ENCODE measurements around the gene RFTN2.
"Not testable (repeated sequence)": the region's sequence is repeated elsewhere in the genome, so short reads cannot be mapped to it uniquely, and the experiment has no call there.

RFTN2 gene

DNA sequence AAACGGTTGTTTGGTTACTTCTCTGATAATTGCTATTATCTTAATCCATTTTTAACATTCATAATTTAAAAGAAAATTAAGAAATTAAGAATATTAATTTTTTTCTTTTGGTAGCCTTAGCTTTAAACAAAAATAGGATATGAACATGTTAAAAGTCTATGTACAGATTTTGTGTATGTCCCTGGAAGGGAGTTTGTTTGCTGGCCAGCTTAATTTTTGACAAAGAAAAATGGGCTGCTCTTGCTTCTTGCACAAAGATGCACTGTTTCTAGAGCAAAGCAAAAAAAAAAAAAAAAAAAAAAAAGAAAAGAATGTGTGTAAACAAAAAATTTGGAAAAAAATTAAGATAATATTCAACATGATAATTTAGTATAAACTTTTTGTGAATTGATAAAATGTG lies 1.3 kb downstream of the RFTN2 start:
- no peak for DNase-seq

DNA sequence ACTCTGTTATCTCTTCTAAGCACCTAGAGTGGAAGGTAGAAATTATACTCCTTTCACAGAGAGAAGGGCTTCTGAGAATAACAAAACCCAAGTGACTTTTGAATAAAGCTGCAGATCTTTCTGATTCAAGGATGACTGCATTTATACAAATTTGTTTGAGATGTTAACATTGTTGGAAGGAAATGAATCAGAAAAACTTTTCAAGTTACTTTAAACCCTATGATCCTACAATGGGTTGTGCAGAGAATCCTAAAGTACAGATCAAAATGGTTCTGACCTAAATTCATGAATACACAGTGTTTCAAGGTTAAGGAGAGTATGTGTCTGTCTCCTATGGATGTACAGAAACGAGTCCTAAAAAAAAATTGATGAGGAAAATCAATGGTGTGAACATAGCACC lies 1.8 kb downstream of the RFTN2 start:
- no peak for DNase-seq

DNA sequence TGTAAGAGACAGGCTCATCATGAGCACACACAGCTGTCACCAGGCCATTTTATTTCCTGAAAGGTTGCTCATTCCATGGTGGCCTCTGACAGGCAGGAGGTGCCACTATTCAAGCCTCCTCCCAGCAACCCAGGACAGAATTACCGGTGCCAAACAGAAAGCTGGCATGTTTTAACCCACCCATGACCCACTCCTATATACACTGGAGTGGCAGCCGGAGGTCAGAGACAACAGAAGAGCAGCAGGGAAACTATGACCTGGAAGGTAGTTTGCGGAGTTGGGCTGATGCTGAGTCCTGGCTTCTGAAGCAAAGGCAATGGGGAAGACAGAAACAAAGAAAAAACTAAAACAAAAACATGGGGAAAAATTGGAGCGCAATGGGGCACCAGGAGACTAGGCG lies 2.3 kb downstream of the RFTN2 start:
- DNase-seq: no peak

DNA sequence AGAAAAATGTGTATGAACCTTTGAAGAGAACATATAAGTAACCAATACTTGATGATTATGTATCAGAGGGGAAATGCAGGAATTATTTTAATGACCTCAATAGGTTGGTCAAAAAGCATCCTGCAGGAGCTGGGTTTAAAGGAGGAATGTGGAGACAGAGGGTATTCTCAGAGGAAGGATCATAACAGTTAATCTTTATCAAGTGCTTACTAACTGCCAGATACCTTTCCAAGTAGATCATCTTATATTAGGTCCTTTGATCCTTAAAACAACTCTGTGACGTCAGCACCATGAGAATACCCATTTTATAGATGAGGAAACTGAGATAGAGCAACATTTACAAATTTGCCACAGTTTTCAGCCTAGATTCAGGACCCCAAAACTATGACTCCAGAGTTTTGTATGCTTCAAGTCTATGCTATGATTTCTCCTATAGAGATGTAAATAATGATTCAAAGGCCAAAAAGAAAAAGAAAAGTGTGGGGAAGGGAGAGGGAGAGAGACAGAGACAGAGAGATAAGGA lies 3.0 kb downstream of the RFTN2 start:
- no peak for DNase-seq

DNA sequence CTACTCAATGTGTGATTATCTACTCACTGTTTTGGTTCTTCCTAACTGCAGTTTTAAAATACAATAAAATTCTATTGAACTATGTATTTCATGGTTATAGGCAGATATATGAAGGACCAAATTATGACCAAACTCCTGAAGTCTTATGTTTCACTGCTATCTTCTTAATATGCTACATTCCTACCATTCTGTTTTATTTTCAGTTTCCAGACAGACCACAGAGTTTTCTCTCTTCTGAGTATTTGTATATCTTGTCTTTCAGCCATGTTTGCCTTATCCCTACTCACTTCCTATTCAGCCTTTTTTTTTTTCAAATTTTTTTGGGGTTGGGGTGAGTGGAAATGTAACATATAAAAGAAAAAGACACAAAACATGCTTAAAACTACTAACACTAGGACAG lies 6.3 kb downstream of the RFTN2 start:
- DNase-seq: no peak

DNA sequence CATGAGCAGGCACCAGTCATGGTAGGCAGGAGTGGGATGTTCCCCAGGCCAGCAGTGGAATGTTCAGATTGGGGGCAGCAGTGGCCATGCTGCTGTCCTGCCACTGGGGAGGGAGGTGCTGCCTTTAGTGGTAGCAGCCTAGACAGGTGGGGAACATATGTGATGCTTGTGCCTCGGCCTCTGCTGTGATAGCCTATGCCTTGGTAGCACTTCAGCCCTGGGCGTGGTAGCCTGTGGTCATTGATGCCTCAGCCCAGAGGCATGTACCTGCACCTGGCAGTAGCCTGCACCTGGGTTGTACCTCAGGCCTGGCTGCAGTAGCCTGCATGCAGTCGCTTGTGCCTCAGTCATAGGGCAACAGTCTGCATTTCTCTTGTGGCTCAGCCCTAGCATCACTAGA lies 7.1 kb downstream of the RFTN2 start:
- no peak for DNase-seq

DNA sequence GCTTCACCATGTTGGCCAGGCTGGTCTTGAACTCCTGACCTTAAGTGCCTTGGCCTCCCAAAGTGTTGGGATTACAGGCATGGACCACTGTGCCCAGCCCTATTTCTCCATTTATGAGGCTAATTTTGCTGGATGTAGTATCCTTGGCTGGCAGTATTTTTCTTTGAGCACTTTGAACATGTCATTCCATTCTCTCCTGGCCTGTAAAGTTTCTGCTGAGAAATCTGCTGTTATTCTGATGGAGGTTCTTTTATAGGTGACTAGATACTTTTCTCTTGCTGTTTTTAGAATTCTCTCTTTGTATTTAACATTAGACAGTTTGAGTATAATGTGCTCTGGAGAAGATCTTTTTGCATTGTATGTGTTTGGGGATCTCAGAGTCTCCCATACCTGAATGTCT lies 9.1 kb downstream of the RFTN2 start:
- no peak for DNase-seq

DNA sequence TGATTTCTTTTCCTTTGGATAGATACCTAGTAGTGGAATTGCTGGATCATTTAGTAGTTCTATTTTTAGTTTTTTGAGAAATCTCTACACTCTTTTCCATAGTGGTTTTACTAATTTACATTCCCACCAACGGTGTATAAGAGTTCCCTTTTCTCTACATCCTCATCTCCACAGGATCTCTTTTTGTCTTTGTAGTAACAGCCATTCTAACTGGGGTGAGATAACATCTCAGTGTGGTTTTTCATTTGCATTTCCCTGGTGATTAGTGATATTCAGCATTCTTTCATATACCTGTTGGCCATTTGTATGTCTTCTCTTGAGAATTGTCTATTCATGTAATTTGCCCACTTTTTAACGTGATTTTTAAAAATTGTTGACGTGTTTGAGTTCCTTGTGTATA lies 13.8 kb downstream of the RFTN2 start:
- DNase-seq: no peak

DNA sequence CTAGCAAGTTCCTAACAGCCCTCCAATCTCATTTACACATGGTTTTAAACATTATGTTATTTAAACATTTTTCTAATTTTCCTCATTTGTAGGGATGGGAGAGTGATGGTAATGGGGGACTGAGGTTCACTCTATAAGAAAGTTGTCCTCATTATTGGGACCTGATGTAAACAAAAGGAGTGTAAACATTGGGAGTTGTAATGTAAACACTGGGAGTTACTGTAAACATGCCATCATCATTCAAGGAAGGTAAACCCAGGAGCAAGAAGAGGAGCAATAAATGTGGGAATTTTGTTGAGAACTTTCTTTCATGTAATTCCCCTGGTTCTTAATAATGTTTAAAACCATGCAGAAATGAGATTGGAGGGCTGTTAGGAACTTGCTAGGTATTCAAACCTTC lies 17.8 kb downstream of the RFTN2 start:
- DNase-seq: no peak

DNA sequence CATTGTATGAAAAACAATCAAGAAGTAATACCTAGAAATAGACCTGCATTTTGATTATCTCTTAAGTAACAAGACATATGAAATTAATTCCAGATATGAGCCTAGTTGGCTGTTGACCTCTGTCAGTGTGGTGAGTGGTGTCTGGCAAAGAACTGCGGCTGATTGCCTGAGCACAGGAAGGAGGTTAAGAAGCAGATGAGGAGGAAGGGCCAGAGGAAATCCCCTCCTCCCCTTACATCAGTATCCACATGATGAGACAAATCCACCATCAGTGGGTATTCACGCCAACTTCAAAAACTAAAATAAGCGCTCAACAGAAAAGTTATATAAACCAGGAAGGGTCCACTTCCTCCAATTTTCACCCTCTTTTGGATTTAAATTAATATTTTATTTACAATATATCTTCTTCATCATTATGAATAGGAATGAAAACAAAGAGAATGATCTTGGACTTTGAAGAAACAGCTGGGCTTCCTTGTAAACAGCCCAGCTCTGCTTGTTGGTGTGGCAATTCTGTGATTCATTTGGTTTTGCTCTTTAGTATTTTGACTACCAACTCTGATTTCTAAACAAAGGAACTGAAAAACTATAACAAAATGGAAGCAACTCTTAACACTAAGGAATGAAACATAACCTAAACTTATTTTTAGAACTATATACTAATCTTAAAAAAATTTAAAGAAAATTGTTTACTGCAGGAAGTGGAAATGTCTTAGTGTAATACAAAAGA lies 27.3 kb downstream of the RFTN2 start:
- DNase-seq: no peak

DNA sequence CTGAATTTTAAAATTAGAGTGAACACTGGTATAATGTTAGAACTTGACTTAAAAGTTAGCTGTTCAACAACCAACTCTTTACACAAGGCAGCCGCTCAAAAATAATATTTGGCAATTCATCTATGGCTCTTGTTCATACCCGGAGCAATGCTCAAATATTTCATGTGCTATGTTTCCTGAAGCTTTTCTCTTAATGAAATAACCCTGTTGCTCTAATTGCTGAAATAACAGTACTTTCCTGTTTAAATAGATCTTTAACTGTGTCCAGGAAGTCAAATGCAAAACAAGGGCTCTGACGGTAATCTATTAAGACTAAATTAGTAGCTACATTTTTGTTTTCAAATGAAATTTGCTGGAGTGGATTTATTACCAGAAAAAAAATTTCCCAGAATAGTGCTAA lies 33.7 kb downstream of the RFTN2 start:
- no peak for DNase-seq

DNA sequence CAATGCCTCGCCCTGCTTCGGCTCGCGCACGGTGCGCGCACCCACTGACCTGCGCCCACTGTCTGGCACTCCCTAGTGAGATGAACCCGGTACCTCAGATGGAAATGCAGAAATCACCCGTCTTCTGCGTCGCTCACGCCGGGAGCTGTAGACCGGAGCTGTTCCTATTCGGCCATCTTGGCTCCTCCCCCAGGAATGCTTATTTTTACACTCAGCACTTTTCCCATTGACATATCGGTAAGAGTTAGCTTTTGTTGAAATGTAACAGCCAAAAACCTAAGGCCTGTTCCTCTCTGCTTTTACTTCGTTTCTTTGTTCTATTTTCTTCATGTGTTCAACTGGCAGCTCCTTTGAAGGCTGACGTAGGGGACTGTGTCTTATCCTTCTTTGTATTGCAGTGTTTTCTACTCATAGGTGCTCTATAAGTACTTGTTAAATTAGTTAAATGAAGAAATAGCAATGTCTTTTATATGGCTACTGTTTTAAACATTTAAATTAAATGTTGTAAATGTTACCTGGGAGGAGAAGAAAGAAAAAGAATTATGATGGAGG lies 34.7 kb downstream of the RFTN2 start:
- DNase-seq: not testable (repeated sequence)

DNA sequence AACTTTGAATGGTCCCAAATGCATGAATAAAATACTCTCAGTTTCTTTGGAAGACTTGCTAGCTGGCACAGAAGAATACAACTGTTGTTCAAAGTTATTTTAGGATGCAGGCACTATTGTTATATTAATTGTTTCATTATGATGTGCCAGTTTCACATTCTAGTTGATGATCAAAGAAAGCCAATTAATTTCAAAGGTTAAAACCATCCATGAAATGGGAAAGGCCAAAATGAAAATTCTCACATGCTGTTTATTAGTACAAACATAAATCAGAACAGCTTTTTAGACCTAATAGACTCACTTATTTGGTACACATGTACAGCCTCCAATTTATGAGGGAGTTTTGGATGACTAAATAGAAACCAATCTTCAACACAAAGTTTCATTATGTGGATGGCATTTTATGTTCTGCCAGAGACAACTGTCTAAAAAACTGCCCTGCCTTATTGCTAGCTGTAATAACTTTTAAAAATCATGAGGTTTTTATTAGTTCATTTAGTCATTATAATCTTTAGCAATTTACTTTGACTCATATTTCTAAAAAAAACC lies 42.2 kb downstream of the RFTN2 start:
- DNase-seq: no peak

DNA sequence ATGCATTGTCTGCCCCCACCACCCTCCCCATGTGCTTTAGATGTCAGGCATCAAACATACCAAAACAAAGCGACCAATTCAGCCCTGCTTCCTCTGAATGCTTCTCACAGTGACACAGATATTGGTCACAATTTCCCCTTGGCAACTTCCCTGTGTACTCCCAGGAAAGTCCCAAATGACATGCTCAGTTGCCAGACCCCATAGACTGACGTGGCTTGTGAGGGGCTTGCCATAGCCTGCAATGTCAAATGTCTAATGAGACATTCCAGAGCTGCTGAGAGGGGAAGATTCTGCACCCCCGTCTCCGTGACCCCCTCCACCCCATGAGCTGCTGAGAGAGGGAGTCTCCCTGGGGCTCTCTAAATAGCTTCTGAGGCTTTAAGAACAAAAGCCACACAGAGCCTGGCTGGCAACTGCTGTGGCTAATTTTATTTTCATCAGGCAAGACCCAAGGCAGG lies 47.3 kb downstream of the RFTN2 start:
- no peak for DNase-seq

DNA sequence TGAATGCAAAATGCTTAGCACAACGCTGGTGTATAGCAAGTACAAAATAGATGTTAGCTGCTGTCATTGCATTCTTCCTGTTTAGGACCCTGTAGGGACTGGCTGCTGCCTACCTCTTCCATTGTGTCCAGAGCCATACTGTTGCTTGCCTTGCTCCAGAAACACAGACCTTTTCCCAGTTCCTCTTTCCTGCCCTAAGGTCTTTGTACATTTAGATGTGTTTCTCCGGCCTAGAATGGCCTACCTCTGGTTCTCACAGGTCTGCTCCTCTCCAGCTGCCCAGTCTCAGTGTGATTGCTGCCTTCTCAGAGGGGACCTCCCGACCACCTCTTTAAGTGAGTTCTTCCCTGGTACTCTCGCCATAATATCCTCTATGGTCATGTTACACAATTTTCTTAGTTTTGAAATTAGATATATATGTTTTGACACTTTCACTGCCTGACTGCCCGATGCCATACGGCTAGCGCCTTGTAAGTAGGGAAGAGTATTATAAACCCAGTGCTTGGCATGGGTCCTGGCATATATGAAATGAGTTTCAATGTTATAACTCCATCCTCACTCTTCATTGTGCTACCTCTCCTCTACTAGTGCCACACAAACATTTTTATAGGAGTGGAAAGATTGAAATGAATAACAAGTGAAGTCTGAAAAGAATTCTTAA lies 48.3 kb downstream of the RFTN2 start:
- no peak for DNase-seq

DNA sequence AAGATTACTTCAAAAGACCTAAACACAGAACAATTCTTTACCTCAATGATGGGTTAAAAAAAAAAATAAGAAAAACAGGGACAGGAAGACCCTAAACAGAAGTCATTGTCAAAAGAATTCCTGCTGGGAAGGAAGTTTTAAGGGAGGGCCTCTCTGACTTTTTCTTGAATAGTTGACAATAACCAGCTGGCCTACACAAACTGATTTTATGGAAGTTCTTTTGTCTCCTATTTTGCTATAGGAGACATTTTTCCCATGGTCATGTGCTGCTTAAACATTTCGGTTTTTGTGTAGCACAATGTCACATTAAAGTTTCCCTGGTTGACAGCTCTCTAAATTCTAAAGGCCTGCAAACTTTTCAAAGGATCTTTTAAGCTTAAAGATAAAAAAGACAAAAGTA lies 55.3 kb downstream of the RFTN2 start:
- DNase-seq: no peak

DNA sequence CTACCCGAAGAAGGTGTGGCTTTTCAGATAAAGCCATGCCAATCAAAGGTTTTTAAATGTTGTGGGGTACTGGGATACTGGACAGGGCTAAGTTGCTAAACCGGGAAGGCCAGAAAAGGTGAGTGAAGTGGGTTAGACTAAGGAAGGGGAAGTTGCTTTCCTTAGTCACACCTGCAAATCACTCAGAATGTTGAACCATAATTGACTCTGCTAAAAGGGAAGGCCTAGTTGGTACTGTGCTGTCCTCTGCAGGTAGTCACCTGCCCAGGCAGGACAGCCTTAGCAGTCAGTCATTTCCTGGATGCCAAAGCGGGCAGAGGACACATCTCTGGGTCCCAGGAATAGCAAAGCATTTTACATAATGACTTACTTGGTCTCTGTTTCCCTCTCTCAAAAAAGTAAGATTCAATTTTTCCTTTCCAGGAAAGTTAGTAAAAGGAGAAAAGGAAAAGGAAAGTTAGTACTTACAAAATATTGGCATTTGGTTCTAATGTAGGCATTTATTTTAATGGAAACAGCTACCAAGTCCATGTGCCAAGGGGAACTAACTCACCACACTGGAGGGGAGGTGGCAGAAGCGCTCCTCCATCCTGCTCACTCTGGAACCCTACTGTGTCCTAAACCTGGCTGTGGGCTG lies 60.3 kb downstream of the RFTN2 start:
- DNase-seq: no peak

DNA sequence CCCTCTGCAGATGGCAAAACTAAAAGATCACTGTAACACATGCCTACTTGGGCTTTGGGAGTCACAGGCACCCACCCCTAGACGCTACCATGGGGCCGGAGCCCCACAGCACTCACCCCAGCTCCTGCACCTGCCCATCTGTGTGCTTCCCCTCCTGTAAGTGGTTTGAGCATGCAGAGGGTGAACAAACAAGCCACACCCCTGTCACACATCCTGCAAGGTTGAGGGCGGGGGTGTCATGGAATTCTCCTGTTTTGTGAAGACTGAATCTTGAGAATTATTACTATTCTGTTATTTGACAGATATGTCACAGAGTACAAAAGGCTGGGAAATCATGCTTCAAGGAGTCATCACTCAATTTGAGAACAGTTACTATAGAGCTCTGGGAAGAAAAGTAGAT lies 60.9 kb downstream of the RFTN2 start:
- no peak for DNase-seq

DNA sequence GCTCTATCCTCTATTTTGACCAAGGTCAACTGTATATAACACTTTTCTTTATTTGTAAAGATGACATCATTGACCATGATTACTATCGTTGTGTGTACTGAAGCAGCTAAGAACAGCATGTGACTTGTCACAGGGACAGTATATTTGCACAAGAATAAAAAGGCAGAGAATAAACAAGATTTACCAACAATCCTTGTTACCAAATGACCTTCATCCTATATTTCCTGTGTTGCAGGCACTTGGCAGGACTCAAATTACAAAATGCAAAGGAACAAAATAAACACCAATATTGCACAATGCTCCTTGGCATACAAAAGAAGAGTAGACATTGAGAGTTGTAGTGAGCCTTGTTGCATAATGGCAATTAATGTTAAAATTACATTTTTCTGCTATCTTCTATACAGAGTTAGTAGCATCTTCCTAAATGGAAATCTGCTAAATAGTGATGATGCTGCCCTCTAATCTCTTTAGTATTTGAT lies 61.8 kb downstream of the RFTN2 start:
- peak; percentile 23 for DNase-seq

DNA sequence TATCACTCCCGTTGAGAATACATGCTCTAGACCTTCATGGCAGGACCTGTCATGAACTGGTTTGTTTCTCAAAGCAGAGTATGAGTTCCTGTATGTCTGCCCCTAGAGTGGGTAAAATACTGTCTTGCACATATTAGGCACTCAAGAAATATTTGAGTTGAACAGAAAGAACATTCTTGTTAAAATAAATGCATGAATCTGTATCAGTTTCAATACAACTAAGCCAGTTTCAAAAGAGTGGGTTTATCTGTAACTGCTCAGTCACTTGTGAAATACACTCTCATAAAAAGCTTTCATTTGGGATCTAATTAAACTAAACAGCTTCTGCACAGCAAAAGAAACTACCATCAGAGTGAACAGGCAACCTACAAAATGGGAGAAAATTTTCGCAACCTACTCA lies 69.2 kb downstream of the RFTN2 start:
- DNase-seq: no peak

DNA sequence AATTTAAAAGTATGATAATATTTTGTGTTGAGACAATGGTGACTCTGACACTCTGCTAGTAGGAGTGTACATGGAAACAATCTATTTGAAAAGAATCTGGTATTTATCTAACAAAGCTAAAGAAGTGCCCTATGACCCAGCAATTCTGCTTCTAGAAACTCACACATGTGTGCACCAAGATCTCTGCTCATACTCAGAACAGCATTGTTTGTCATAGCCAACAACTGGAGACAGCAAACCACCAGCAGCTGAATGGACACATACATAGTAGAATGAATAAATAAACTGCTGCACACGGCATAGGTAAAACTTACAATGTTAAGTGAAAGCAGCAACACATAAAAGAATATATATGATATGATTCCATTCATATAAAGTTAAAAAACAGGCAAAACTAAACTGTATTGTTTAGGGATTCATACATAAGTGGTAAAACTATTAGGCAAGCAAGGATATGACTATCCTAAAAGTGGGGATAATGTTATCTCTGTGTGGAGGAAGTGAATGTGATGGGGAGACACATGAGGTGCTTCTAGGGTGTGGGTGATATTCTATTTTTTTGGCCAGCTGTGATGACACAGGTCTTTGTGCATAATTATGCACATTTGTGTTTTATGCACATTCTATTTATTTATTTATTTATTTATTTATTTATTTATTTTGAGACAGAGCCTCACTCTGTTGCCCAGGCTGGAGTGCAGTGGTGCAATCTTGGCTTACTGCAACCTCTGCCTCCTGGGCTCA lies 71.1 kb downstream of the RFTN2 start:
- no peak for DNase-seq

DNA sequence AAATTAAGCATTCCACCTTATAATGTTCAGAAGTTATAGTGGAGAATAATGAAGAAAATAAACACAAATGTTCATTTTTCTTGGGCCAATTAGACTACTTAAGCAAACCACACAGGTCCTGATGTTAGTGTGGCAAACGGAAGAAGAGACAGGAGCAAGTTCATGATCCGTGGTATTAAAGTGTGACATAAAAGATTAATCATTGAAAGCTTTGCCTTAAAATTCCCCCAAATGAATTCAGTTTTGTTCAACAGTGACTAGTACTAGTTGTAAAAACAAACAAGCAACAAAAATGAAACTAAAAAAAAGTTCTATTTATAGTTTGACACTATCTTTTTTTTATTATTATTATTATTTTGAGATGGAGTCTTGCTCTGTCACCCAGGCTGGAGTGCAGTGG lies 73.7 kb downstream of the RFTN2 start:
- DNase-seq: no peak

DNA sequence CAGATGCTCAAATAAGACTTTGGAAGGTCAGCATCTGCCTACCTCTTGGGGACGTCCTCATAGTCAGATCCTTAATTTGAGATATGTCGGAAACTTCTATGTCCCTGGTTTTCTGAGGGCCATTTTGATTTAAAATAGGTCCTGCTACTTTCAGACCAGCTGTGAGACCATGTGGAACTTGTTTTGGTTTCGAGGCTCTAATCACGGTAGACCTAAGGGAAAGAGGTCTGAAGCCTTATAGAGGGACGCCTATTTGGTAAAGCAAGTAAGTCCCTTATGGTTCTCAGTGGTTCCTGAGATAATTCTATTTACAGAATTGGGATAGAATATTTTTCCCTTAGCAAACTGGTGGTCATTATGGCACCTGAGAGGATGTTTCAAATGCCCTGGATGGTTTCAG lies 75.1 kb downstream of the RFTN2 start:
- DNase-seq: no peak
